ENCODE results near the gene ACO2.
"Not testable (repeated sequence)": the region's sequence is repeated elsewhere in the genome, so short reads cannot be mapped to it uniquely, and the experiment has no call there.

Gene ACO2

DNA sequence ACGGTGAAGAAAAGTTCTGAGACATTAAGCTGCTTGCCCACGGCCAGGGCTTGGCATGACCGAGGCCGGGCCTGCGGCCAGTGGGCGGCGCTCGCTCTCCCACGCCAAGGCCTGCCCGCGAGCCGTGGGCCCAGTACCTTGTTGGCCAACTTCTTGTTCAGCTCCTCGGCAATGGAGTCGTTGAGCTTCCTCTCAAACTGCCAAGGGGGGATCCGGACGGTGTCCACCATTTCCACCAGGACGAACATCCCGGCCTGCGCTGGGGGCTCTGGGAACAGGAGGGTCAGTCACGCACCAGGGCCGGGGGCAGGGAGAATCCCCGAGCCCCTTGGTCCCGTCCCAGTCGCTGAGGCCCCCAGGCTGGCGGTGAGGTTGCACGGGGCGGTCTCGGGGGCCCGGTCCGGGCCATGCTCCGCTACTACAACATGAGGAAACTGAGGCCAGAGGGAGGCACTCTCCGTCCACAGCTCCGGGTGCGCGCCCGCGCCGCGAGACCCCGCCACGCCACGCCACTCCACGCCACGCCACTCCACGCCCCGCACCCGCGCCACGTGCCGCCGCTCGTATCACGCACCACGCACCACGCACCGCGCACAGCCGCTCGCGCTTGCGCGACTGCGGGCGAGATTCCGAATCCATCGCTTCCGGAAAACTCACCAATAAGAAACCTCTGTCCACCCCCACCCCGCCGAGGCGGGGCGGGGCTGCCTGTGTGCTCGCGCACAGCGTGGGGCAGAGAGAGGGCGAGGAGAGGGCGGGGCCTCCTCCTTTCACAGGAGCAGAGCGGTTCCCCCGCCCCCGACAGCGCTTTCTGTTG lies 75.1 kb downstream of the ACO2 start, which contains the start of gene POLR3H:
Gene POLR3H, minus strand, starts transcription at position 617 of the 817 bp plus-strand sequence. Its CDS starts 369 bp downstream, at position 248.
- DNase-seq, result peak; percentile 83 to 88

DNA sequence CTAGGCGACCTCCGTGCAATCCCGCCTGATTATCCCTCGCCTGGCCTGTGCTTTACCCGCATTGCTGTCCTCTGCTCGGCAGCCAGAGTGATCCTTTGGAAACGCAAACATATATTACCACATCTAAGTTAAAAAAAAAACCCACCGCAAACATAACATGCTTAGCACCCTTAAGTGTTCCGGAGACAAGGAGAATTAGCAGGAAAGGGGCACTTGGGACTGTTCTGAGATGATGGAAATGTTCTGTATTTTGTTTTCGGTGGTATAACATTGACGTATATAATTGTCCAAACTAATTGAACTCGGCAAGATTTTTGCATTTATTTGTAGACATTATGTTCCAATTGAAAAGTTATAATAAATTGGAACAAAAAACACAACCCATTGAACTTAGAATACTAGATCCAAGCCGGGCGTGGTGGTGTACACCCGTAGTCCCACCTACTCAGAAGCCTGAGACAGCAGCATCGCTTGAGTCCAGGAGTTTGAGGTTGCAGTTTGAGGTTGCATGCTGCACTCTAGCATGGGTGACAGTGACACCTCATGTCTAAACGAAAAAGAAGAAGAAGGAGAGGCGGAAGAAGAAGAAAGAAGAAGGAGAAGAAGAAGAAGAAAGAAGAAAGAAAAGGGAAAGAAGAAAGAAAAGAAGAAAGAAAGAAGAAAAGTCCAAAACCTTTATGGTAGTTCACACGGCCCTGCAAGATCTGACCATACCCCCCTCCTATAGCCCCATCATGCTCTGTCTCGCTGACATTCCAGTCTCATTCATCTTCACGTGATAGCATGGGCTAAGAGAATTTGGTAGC lies 76.0 kb downstream of the ACO2 start:
- DNase-seq, result no peak

DNA sequence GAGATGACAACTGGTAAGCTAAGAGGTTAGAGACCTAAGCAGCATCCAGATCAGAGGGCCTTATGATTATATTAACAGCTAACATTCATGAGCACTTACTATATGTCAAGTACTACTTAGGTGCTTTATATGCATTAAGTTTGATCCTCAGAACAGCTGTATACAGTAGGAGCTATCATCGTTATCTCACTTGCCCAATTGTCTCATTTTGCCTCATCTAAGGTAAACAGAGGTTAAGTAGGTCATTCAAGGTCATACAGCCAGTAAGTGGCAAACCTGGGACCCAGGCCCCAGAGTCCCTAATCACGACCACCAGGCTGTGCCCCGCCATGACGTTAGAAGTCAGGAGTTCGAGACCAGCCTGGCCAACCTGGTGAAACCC lies 79.9 kb downstream of the ACO2 start:
- DNase-seq, result no peak

DNA sequence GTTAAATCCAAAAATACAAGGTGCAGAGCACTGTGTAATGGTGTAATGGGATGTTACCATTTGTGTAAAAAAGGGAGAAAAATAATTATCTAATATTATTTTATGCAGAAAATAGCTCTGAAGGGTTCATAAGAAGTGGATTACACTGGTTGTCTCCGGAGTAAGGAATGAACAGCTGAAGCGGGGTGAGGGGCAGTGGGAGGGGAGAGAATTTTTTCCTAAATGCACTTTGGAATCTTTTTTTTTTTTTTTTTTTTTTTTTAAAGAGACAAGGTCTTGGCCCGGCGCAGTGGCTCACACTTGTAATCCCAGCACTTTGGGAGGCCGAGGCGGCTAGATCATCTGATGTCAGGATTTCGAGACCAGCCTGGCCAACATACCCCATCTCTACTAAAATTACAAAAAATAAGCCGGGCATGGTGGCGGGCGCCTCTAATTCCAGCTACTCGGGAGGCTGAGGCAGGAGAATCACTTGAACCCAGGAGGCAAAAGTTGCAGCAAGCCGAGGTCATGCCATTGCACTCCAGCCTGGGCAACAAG lies 82.1 kb downstream of the ACO2 start:
- DNase-seq, result no peak

DNA sequence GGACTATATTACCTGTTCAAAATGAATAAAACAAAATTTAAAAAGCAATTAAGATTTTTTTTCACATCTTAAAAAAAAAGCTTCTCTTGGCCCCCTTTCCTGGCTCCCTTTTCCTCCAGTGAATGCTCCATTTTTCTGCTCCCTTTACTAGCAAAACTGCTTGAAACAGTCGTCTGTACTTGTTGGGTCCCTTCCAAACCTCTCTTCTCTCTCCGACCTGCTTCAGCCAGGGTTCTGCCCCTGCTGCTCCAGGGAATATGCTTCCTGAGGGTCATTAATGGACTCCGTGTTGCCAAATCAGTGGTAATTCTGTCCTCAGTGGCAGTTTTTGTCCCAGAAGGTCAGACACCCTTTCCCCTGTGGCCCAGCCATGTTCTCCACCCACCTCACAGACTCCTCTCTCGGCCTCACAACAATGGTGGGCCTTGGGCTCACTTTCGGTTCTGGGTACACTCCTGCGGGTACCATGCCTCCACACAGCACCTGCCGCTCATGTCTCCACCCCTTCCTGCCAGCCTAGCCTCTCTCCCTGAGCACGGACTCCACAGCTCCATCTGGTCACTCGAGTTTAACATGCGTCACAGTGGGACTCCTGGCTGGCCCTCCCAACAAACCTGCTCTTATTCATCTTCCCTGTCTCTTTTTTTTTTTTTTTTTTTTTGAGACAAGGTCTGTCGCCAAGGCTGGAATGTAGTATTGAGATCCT lies 83.1 kb downstream of the ACO2 start:
- no peak for DNase-seq

DNA sequence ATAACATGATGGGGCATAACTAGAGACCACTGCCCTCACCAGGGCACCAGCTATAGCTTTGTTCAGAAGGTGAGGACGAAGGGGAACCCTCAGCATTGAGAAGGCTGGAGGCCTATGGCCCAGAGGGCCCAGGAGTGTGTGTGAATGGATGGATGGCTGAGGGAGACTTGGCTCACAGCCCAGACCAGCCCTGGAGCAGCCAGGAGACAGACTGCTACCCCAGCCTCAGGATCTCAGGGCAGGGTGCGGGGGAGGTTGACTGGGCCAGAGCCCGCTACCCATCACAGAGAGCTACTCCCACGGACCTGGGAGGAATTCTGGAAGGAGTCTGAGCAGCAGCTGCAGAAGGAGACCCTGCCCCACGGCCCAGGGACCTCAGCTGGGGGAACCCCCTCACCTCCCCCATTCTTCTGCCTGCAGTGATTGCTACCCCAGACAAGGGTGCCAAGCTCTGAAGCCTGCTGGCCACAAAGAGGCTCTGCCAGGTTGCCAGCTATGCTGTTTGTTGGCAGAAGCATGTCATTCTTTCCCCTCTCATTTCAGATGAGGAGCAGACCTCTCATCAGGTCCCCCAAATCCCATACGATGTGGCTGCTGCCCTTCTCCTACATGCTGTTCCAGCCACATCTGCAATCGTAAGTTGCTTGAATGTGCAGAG lies 86.5 kb downstream of the ACO2 start:
- no peak for DNase-seq

DNA sequence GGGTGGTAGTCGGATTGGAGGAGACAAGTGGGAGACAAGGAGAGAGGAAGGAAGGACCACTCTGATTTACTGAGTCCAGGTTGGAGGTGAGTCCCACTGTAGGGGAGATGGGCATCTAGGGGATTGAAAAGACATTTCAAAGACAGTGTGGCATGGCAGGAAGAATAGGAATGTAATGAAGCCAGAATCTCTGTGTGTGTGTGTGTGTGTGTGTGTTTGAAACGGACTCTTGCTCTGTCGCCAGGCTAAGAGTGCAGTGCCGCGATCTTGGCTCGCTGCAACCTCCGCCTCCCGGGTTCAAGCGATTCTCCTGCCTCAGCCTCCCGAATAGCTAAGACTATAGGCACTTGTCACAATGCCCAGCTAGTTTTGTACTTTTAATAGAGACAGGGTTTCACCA lies 87.6 kb downstream of the ACO2 start:
- no peak for DNase-seq

DNA sequence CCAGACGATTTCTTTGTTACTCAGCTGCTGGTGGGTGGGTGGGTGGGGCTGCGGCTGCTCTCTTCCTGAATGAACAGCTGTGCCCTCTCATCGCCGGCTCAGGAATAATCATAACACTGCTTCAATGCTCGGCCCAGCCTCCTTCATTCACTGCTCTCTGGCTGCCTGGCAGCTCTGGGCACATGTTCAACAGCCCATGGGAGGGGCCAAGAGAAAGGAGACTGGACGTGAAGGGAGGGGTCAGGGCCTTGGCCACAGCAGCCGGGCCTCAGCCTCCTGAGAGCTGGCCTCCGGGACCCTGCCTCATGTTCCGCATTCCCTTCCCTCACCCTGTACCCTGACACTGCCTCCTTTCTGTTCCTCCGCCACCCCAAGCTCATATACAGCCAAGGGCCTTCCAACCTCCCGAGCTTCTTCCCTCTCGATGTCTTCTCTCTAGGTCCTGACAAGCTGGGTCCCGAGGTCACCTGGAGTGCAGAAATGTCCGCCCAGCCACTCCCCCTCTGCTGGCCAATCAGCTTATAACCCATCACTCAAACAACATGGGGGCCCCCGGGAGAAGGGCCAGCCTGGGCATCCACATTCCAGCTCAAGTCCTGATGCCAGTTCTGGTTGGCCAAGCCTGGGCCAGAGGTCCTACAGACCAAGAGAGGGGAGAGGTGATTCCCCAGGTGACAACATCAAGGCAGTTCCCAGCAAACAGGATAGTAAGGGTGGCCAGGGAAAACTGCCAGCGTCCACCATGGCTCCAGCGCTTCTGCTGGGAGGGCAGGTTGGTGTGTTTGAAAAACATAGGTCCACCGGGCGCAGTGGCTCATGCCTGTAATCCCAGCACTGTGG lies 88.7 kb downstream of the ACO2 start:
- DNase-seq, result no peak

DNA sequence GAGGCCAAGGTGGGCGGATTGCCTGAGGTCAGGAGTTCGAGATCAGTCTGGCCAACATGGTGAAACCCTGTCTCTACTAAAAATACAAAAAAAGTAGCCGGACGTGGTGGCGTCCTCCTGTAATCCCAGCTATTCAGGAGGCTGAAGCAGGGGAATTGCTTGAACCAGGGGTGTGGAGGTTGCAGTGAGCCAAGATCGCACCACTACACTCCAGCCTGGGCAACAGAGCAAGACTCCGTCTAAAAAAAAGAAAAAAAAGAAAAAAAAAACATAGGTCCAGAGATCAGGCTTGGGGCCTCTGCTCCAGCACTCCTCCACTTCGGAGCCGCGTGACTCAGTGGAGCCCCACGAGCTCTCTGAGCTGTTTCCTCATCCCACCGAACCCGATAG lies 89.3 kb downstream of the ACO2 start:
- not testable (repeated sequence) for DNase-seq

DNA sequence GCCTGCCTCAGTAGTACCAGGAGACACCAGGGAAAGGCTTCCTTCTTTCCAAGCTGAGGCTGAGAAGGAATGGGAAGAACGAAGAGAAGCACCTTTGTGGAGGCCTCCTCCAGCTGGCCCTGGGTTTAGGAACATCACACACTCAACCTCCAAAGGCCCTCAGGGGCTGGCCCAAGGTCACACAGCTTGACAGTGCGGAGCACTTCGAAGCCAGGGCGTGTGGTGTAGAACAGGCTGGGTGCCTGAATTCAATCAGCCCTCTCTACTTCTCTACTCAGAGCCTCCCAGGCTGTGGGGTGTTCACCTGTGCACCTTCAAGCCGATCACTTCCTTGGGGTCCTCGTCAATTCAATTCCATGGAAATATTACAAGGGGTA lies 91.2 kb downstream of the ACO2 start:
- DNase-seq, result no peak

DNA sequence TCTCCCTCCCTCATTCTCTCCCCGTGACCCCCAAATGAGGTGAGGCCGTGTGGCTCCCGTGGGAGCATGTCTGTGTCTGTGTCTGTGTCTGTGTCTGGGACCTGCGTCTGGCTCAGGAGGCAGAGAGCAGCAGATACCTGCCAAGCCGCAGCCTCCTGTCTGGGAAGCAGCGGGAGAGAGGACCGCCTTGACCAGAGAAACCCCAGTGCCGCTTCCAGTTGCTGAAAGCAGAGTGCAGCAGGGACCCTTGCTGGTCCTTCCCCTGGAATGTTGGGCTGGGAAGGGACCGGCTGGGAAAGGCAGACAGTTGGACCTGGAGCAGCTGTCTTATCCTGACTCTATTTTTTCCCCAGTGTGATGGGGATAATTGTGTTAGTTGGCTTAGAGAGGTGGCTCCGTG lies 92.4 kb downstream of the ACO2 start:
- DNase-seq, result no peak

DNA sequence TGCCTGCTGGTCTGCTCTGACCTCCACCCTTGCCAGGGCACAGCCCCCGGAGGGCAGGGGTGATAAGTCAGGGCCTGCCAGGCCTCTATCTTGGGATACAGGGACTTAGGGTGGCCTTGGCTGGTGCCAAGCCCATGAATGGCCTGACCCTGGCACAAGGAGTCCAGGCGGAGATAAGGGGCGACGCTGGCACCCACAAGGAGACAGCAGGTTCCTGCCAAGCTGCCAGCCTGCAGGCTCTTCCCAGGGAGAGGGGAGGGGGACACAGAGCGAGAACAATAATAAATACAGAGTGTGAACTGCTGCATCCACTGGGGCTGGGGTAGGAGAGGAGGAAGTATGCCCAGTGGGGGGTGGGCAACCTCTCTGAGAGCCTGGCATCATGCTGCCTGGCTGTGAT lies 92.9 kb downstream of the ACO2 start:
- DNase-seq, result no peak

DNA sequence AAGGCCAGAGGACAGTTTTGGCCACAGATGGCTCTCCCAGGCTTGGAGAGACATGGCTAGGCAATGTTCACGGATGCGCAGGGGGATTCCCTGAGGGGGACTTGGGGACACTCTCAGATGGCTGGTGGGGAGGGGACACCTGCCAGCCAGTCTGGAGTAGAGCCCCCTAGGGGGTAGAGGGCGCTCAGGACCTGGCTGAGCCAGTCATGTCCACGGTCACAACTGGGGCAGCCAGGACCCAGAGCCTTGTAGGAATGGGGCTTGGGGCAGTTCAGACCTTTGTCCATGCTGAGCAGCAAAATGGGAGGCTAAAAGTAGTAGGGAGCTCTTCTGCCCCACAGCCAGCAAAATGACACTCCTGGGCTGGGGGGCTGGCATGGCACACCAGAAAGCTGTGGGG lies 93.5 kb downstream of the ACO2 start:
- DNase-seq, result no peak

DNA sequence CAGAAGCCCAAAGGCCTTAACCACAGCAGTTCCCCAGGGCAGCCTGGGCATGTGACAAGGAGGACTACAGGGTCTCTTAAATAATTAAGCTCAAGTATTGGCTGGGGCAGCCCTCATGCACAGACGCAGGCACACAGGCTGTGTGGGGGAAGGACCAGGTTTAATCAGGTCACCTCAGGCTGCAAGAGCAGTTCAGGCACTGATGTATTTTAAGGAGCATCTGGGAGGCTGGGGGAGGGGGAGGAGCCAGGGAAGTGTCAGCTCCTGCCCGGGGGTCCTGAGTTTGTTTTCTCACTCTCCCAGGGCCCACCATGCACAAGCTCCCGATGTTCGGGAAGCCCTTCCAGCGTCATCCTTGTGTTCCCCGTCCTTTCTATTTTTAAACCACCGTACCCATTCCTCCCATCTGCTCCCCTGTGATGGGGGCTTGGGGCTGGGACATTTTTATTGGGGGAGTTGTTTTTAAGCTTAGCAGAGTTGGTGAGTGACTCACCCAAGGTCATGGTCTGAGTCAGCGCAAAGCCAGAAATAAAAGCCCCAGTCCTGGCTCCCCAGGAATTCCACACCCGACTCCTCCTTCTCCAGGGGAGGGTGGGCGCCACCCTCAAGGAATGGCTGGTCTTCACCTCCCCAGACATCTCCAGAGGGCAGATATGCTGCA lies 94.3 kb downstream of the ACO2 start:
- no peak for DNase-seq

DNA sequence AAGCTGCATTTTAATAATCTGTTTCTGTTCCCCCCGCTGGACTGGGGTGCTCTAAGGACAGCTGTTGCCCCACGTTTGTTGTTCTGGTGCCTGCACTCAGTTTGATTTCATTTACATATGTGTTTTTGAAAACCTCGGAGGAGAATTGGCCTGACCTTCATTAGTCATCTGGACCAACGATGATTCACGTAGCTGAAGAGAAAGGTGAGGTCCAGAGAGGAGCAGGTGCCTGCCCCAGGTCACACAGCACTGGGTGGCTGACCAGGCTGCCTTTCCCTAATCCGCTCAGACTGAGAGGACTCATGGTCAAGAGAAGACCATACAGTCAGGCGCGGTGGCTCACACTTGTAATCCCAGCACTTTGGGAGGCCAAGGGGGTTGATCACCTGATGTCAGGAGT lies 95.6 kb downstream of the ACO2 start:
- DNase-seq, result no peak

DNA sequence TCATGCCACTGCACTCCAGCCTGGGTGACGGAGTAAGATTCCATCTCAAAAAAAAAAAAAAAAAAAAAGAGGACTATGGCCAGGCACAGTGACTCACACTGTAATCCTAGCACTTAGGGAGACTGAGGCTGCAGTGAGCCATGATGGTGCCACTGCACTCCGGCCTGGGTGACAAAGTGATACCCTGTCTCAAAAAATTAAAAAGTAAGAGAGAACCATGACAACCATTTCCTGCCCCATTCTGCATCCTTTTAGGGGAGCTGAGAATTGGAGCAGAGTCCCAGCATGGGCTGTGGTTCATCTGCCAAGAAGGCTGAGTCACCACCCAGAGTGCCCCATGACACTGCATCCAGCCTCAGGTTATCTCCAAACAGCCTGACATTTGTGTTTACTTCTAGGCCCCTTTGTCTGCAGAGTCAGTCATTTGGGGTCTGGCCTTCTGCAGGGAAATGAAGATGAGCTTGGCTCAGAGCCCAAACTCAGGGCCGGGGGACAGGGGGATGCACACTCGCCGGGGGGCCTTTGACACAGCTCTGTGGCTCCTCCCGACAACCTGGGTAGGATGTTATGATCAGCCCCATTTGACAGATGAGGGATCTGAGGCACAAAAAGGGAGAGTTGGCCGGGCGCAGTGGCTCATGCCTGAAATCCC lies 96.6 kb downstream of the ACO2 start:
- peak in 1 of 2 donors; percentile 49 for DNase-seq

DNA sequence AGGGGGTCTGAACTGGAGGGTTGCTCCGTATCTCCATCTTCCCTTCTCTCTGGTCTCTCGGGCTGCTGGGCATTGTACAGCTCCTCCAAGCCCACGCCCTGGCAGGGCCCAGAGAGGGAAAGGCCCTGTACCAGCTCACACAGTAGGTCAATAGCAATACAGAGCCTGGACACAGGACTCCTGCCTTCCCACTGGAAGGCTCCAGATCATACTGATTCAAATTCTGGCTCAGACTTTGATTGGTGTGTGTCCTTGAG lies 98.5 kb downstream of the ACO2 start:
- DNase-seq, result no peak

DNA sequence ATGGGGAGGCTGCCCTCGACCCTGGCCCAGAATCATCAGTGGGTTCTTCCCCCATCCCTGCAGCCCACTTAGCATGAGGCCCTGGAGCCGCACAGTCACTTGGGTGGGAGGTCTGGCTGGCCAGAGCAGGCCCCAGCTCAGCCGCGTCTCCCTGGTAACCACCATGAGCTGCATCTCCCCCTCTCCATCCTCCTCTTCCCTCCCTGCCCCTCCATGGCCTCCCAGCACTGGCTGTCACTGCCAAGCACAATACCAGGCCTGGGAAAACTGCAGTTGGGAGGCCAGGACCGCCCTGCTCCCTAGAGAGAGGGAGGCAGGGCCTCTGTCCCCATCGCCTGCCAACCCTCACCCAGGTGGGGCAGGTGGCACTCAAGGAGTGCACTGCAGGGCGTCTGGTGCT lies 99.9 kb downstream of the ACO2 start:
- no peak for DNase-seq

DNA sequence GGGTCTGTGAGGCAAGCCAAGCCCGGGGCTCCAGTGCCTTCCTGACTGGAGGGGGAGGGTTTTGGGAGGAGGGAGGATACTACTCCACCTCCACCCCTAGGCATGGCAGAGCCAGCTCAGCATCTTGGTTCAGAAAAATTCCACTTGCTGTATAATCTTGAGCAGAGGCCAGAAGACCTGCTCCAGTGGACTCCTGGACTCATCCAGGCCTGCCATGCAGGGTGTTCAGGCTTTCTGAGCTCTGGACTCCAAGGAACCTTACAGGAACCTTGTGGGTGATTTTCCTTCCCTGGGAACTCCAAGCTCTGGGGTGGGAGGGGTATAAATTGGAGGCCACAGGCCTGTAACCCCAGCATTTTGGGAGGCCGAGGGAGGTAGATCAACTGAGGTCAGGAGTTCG lies 101.3 kb downstream of the ACO2 start:
- no peak for DNase-seq

DNA sequence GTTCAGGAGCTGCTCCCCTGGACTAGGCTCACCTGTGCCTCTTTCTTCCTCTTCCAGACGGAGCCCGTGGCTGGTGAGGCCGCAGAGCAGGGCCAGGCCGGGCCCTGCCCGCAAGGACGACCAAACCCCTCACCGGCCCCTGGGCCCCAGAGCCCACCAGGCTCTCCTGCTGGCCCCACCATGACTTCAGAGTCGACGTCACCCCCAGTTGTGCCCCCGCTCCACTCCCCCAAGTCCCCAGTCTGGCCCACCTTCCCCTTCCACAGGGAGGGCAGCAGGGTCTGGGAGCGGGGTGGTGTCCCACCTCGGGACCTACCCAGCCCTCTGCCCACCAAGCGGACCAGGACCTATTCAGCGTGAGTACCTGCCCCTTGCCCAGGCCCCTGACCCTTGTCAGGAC lies 102.9 kb downstream of the ACO2 start:
- no peak for DNase-seq

DNA sequence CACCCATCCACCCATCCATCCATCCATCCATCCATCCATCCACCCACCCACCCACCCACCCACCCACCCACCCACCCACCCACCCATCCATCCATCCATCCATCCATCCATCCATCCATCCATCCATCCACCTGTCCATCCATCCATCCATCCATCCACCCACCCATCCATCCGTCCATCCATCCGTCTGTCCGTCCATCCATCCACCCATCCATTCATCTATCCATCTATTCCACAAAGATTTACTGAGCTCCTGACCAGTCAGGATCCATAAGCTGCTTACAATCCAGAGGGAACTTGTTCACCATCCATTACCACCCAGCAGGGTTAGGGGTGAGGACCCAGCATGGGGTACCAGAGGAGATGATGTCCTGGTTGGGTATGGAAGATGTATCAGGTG lies 103.4 kb downstream of the ACO2 start:
- DNase-seq, result not testable (repeated sequence)

Data from bone marrow (tissue), 2 donors.